GM18867 (cell line): ENCODE data around the gene TLCD5.

ENCODE experiments used
- ATAC-seq: cut with Tn5 transposase; IDR thresholded peaks from one replicate; pipeline ENCODE4 v1.9.1; 2021; ENCODE audit warnings: mild to moderate bottlenecking, moderate library complexity; ENCODE audit not compliant: unreplicated experiment

Gene TLCD5

DNA sequence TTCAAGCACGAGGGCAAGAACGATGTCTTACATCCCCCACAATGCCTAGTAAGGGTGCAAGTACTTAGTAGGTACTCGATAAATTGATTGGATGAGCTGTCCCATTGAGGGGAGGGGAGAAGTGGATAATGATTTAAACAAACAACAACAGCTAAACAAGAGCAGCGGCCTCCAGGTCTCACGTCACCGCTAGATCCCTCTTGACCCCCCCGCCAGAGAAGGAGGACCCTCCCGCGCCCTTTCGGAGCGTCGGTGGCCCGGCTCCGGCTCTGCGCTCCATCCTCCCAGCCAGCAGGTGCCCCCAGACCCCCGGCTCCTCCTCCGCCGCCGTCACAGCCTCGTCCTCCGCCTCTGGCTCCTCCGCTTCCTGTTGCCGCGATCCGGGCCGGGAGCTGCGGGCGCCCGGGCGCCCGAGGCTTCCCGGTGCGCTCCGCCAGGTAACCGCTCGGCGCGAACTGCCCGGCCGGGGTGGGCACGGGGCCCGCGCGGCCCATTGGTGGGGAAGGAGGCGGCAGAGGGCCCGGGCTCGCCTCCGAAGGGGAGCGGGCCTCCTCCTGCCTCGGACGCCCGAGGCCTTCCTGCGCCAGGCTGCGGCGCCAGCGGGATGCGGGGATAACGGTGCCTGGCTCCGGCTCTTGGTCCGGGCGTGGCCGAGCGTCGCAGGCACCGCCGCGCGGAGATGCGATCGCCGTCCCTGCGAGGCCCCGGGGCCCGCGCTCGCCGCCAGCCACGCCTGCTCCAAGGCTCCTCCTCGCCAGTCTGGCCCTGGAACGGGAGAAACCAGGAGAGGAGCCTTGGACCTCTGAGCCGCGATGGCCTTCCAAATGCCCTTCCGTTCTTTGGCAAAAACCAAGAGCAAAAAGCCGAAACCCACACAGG, at the start of gene TLCD5:
Gene TLCD5 (plus strand): TSS at position 368 of the 879 bp plus-strand sequence. CDS start 2,143 bp downstream, outside the sequence.
- ATAC-seq = no peak

DNA sequence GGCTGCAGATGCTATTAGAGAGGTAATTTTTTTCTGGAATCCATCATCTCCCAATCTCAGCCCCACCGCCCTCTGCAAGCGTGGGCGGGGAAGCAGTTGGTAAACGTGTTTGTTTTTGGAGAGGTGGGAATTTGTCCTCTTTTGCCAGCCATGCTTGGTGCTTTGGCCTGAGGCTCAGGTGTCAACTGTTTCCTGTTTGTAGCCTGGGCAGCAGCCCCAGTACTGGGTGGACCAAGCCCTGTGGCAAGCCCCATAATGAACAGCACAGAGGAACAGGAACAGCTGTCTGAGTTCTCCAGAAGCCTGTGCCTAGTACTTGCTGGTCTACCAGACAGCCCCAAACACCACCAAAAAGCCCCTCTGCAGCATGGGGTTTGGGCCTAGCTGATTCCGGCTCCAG, 45.6 kb upstream of the TLCD5 start:
- no peak for ATAC-seq

DNA sequence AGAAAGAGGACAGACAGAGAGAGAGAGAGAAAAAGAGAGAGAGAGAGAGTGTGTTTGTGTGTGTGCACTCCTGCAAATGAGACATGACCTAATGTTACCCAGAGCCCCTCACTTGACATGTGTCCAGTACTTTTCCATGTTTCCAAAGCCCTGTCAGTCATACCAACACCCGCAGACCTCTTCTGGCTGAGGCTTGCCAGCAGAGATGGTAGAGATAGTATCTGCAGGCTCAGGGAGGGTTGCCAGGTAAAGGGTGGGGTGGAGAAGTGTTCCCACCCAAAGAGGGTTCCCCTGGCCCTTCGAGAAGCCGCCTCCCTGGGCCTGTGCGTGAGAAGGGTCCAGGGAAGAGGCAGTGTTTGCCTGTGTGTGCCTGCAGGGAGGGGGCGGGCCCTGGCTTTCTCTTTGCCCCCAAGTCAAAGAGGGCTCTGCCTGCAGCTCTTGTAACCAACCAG, 44.5 kb upstream of the TLCD5 start:
- no peak for ATAC-seq

DNA sequence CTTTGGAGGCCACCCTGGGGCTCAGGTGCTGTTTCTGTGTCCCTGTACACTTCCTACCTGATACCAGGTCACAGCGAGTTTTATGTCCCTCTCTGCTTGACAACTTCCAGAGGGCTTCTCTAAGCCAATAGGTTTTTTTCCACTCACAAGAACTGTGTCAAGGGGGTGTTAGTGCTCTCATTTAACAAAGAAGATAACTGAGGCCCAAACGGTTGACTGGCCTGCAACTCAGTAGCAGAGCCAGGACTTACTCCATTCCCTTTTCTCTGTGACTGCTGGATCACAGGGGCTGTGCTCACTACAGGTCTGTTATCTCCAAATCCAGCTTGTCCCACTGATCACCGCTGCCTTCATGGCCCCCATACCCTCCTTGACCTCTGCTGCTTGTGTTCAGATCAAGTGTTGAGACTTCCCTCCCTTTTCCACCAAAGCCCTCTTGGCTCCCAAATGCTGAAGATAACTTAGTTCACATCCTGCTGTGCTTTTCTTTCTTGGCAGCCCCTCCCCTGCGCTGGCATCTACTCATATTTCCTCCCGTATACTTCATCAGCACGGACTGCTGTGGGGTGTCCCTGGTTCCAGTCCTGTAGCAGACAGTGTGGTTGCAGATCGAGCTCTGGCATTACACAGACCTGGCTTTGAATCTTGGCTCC, 43.8 kb upstream of the TLCD5 start:
- no peak for ATAC-seq

DNA sequence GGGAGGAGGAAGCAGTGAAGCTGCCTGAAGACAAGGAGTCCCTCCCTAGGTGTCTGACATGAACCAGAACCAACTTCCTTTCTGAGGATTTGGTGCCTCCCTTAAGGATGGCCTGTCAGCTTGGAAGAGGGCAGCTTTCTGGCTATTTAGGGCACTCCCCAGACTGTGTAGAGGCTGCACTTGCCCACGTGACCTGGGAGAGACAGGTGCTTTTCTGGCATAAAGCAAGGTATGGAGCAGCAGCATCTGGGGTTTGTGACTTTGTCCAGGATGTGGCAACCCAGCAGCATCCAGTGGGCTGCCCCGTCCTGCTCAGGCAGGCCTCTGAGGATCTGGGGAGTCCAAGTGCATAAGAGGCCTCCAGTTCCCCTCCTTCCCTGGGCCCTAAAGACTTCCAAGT, 42.0 kb upstream of the TLCD5 start:
- ATAC-seq = no peak

DNA sequence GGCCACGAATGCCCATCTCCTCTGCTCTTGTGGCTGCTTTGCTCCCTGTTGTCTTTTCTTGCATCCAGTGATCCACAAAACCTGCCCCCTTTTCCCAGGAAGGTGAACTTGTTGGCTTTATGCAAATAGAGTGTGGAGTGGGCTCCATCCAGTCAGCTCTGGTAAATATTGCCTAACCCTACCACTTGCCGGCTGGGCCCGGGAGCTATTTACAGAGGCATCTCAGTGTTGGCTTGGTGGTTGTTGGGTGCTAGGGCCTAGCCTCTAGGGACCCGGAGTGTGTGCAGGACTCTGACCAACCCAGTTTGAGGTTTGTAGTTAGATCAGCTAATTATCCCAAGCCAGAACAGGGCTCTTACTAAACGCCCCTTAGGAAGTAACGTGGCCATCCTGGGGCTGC, 40.8 kb upstream of the TLCD5 start:
- ATAC-seq = no peak

DNA sequence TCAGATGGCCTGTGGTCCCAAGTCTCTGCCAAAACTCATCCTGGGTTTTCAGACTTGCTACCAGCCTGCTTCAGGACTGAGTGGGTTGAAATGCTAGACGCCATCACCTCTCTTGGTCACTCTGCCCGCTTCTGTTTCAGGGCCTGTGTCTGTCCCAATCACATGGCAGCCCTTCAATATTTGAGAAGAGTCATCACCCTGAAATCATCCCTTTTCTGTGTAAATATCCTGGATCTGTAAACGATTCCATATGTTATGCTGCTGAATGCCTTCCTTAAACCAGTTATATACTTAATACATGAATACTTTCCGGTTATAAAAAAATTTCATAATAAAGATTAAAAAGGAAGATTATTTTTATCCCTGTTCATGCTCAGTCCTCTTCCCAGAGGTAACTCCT, 39.8 kb upstream of the TLCD5 start:
- ATAC-seq = no peak

DNA sequence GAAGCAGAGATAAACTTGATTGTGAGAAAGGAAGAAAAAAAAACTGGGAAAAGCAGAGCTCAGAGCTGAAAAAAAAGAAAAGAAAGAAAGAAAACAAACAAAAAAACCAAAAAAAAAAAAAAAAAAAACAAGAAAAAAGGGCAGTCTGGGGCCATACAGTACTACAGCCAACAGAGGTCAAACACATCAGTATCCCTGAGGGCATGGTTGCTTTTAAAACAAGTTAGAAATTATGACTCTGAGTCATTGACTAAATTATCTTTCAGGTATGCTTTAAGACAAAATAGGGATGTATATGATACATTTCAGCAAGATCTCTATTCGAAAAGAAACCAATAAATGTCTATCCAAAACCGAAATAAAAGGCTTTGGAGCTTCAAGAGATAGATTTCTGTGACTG, 37.1 kb upstream of the TLCD5 start:
- no peak for ATAC-seq

DNA sequence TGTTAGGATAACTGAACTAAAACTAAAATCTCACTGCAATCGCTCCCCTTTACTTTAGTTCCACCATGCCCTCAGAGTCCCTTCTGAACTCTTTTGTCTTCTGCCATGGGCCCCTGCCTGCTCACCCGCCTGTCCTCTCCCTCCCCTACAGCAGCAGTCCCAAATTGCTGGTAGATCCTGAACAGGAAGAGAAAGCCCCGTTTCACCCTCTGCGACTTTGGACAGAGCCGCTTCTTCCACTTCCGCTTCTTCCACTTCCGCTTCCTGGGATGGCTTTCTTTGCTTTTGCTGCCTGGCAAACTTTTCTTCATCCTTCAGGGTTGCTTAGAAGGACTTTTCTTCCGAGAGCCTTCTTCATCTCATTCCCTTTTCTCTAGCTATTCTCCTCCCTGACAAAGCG, 35.7 kb upstream of the TLCD5 start:
- ATAC-seq = no peak

DNA sequence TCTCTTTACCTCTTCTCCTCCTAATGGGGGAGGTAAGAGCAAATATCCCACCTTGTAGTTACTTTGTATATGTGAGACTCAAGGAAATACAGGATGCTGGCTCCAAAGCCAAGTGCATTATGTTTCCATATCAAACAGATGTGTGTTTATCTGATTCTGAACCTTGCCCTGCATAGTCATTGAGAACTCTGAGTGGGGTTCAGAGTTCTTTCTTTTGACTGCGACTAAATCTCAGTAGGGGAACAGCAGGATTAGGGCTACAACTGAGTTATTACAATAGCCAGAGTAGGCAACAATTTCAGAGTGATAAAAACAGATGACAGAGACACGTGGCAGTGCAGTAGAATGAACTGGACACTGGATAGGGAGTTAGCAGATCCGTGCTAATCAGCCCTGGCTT, 34.1 kb upstream of the TLCD5 start:
- ATAC-seq = no peak

DNA sequence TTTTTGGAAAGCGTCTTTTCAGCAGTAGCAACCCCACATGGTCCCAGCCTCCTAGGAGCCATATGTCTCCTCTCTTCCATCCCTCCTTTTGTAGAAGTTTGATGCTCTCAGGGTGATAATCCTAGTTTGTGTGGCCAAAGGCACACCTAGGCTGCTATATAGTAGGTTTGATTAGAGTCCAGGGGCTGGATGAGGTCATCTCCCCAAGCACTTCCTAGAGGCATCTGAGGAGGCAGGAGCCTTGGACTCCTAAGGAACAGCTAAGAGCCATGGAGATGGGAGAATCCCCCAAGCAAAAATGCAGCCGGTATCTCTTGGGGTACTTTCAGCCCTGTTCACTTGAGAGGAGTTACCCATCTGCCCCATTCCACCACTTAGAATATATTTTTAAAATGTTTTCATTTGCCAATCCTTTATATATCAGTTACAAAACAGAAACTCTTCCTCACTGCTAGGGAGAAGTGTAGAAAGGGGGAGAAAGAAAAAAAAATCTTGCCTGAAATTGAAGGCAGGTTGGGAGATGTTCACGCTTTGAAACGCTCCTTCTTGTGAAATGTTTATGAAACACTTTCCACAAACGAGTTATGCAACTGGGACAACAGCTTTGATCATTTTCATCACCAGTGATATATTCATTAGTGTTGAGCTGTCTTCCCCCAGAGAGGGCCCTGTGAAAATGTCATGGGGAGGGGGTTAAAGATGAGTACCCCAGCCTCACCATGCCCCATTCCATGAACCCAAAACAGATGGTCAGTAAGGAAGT, 31.9 kb upstream of the TLCD5 start:
- ATAC-seq = no peak

DNA sequence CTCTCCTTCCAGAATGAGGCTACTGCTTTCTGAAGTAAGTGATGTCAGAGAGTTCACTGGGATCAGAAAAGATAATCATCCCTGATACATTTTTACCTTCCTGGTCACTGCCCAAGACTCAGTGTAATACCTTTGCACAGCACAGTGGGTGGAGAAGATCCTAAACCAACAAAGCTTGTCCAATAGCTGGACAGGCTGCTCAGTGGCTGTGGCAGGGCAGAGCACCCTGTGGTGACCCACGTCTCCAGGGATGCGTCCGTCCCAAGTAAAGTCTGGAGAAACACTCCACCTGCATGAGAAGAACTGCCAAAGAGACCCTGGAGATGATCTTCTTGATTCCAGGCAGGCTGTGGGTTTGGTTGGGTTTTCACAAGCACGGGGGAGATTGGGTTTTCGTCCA, 31.0 kb upstream of the TLCD5 start:
- no peak for ATAC-seq

DNA sequence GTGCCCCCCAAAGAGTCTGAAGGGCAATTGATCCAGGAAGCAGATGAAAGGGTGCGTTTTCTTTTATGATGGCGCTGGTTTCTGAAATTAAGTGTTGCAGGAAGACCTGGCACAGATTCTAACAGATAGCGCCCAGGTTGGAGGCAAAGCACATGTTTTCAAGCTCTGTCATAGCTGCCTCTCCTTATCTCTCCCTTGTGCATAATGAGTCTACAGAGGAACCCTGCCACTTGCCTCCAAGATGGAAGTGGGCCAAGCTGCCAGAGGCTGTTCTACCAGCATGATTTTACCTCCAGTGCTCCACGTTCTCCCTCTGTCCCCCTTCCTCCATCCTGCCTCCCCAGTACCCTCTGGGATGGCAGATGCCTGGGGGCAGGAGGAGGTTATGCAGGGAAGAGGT, 30.0 kb upstream of the TLCD5 start:
- no peak for ATAC-seq

DNA sequence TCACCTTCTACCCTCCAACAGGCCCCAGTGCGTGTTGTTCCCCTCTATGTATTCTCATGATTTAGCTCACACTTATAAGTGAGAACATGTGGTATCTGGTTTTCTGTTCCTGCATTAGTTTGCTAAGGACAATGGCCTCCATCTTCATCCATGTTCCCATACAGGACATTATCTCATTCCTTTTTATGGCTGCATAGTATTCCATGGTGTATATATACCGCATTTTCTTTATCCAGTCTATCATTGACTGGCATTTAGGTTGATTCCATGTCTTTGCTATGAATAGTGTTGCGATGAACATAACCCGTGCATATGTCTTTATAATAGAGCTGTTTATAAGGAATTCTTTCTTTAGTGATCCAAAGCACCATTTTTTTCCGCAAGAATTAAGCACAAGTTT, 28.5 kb upstream of the TLCD5 start:
- no peak for ATAC-seq

DNA sequence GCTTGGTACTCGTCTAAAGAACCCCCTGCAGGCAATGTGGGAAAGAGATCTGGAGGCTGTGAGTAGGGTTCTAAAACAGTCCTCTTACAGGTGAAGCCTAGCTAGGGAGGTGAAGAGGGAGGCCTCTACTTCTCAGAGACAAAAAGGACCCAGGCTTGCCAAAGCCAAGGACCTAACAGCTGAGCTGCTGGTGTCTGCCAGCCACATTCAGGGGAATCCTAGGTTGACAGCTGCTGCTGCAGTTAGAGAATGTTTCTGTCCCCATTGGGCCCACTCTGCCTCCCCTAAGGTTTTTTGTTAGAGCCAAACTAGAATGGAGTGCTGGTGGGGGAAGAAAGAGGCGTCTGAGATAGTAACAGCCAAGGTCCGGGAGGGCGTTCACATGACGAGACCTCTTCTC, 26.6 kb upstream of the TLCD5 start:
- ATAC-seq = no peak

DNA sequence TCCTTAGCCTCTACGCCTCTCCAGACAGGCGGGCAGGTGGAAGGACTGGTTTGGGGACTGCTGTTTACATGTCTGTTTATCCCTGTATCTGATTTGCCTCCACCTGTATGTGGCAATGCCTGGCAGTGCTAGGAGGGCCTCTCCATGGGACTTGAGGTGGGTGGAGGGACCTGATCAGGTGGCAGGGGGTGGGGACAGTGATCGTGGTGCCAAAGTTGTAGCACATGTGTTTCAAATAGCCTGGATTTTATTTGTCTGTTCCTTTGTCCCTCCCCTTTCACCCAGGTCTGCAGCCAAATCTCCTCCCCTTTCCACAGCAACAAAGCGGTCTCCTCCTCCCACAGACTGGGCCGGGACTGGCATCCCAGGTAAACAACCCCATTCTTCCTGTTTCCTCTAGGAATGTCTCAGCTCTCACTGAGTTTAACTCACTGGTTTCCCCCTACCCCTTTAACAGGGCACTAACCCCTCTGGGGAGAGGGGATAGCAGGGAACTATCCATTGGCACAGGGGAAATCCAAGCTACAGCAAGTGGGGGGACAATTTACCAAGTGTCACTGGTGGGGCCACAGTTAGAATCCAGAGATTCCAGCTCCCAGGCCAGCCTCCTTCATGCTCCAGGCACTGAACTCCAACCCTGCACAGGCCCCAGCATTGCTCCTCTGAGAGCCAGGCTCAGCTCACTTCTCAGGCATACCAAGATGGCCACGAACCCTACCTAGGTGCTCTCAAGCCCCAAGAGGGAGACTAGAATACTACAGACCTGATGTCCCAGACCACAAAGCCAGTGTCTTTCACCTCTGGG, 22.9 kb upstream of the TLCD5 start:
- no peak for ATAC-seq

DNA sequence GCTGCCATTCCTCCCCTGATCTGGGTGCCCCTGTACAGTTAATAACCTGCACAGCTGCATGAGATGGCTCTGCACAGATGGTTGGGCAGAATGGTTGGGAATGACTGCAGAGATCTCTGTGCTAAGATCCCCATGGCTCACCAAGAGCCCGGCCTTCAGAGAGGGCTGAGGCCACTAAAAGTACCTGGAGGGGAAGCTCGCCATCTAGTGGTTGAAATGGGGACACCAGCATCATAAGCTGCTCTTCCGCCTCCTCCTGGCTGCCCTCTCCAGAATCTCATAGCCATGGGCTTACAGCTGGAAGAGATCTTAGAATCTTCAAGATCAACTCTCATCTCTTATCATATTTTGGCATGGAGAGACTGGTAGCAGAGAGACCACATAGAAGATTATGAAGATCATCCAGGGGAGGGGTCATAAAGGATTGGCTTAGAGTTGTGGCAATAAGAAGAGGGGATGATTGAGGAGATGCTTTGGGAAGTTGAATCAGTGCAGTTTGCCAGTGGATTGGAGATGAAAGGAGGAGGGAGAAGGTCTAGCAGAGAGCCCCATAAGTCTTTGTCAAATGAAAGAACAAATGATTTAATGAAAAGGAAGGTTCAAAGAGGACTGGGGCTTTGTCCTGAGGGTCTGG, 22.0 kb upstream of the TLCD5 start:
- peak; percentile 74 for ATAC-seq

DNA sequence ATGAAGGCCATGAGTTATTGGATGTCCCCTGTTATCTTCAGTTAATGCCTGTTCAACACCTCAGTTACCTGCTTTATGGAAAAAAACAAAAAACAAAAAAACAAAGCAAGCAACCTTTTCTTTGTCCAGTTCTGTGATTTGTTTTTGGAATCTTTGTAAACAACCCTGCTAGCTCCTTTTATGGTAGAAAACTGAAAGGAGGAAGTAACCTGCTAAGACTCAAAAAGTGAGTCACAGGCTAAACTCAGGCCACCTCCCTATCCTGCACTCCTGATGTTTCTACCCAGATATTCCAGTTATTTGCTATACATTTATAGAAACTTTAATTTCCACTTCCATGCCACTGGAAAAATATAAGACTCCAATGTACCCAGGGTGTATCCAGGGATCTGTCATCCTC, 20.6 kb upstream of the TLCD5 start:
- ATAC-seq = no peak

DNA sequence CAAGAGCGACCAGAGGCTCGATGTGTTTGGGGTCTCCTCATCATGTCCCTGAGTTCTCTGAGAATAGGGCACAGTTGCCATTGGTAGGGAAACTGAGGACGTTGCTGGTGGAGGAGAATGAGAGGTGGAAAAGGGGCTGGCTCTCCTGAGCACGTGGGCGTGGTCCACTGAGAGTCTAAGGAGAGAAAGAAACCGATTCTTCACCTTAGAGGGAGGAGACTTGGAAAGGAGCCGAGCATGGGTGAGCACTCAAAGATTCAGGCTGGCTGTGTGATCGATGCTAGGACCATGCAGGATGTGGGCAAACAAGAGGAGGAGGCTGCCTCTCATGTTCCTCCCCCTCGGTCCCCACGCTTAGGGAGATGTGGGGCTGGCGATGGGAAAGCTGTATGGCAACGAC, 19.8 kb upstream of the TLCD5 start:
- no peak for ATAC-seq

DNA sequence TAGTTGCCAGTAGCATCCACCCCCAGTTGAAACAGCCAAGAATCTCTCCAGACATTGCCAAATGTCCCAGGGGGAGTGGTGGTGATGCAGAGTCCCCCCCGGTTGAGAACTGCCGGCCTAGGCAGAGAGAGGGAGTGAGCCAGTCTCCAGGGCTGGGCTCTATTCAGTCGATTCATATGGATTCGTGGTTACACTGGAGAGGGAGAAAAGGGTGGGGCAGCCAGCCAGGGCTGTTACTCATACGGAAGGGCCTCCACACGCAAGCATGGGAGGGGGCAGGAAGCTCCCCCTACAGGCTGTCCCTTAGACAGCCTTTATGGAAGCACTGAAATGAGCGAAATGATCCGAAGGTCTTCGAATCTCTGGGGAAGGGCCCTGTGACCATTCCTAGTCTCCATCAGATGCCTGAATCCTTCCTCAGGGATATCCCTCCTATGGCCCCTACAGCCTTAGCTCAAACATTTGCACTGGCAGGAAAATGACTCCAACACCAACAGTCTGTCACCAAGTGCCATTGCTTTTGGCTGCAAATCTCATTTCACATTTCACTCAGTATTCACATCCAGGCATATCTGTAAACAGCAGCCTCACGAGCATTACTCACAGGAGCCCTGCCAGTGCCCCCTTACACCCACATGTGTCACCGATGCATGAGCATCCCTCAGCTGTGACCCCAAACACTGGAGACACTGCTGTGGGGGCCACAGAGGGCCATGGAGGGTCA, 18.4 kb upstream of the TLCD5 start:
- no peak for ATAC-seq
